GM23338 (cell line): ENCODE data around the gene UCN. TPM values are rescaled to one million over a fixed set of nuclear protein-coding genes. Genes with fewer than 3 reads are reported as not detected.
"Not testable (repeated sequence)": the region's sequence is repeated elsewhere in the genome, so short reads cannot be mapped to it uniquely, and the experiment has no call there.

Experiments
- ATAC-seq: fragments of 200-7000 bp; cut with Tn5 transposase; 3 replicates; pipeline ENCODE4 v1.9.1; 2020
- DNase-seq: peaks from one replicate; pipeline ENCODE4 v3.0.0-alpha.2; 2015; ENCODE audit warnings: low spot score
- H2AFZ ChIP-seq: fragments of 200-600 bp; sonication (generic); 2 replicates; pipeline ENCODE4 v1.8.0; 2016; ENCODE audit warnings: antibody characterized with exemption, mild to moderate bottlenecking, moderate library complexity
- H3F3A ChIP-seq: fragments of 200-600 bp; sonication (generic); replicated peaks from 2 replicates; pipeline ENCODE4 v1.8.0; 2017; ENCODE audit warnings: antibody characterized with exemption, mixed run types, low read depth
- H3K27ac ChIP-seq: fragments of 200-600 bp; sonication (generic); 2 replicates; pipeline ENCODE4 v1.6.1; 2016; ENCODE audit warnings: low read depth
- H3K27me3 ChIP-seq: fragments of 200-600 bp; sonication (generic); 2 replicates; pipeline ENCODE4 v1.8.0; 2016; ENCODE audit warnings: mild to moderate bottlenecking, mixed run types, moderate library complexity; ENCODE audit not compliant: insufficient read depth
- H3K36me3 ChIP-seq: fragments of 200-600 bp; sonication (generic); 2 replicates; pipeline ENCODE4 v1.8.0; 2016; ENCODE audit warnings: mild to moderate bottlenecking; ENCODE audit not compliant: insufficient read depth
- H3K4me1 ChIP-seq: fragments of 200-600 bp; sonication (generic); 2 replicates; pipeline ENCODE4 v1.8.0; 2016; ENCODE audit warnings: mild to moderate bottlenecking, moderate library complexity; ENCODE audit not compliant: insufficient read depth
- H3K4me2 ChIP-seq: fragments of 200-600 bp; sonication (generic); 2 replicates; pipeline ENCODE4 v1.7.1; 2017; ENCODE audit warnings: mixed run types
- H3K4me3 ChIP-seq: fragments of 200-600 bp; sonication (generic); 2 replicates; pipeline ENCODE4 v1.6.1; 2016; ENCODE audit warnings: mixed run types
- H3K79me2 ChIP-seq: fragments of 200-600 bp; sonication (generic); replicated peaks from 2 replicates; pipeline ENCODE4 v1.8.0; 2017; ENCODE audit warnings: mild to moderate bottlenecking; ENCODE audit not compliant: insufficient read depth
- H3K9me2 ChIP-seq: fragments of 200-600 bp; sonication (generic); 2 replicates; pipeline ENCODE4 v1.8.0; 2017; ENCODE audit not compliant: insufficient read depth
- H4K20me1 ChIP-seq: fragments of 200-600 bp; sonication (generic); replicated peaks from 2 replicates; pipeline ENCODE4 v1.8.0; 2017; ENCODE audit warnings: mild to moderate bottlenecking; ENCODE audit not compliant: insufficient read depth
- H3K27ac Mint-ChIP-seq: 2 replicates; pipeline ENCODE4 v1.8.0; 2020; ENCODE audit warnings: inconsistent platforms, mild to moderate bottlenecking, moderate library complexity, mixed read lengths
- H3K27me3 Mint-ChIP-seq: 3 replicates; pipeline ENCODE4 v1.8.0; 2022; ENCODE audit warnings: low read depth, mild to moderate bottlenecking, moderate library complexity, mixed read lengths, inconsistent platforms; ENCODE audit not compliant: insufficient read depth, poor library complexity
- H3K36me3 Mint-ChIP-seq: 3 replicates; pipeline ENCODE4 v1.8.0; 2021; ENCODE audit warnings: low read depth, mild to moderate bottlenecking, inconsistent platforms, moderate library complexity, mixed read lengths
- H3K4me1 Mint-ChIP-seq: 3 replicates; pipeline ENCODE4 v1.8.0; 2020; ENCODE audit warnings: mild to moderate bottlenecking, inconsistent platforms, mixed read lengths
- H3K4me3 Mint-ChIP-seq: 3 replicates; pipeline ENCODE4 v1.8.0; 2021; ENCODE audit warnings: moderate library complexity, mild to moderate bottlenecking, inconsistent platforms, mixed read lengths
- H3K9me3 Mint-ChIP-seq: 3 replicates; pipeline ENCODE4 v1.8.0; 2020; ENCODE audit warnings: moderate library complexity, mild to moderate bottlenecking, inconsistent platforms, mixed read lengths
- CREB1 ChIP-seq: fragments of 250-450 bp; sonication (Bioruptor Pico); IDR thresholded peaks from 2 replicates; pipeline ENCODE4 v1.5.0; 2020; ENCODE audit warnings: low read depth, mild to moderate bottlenecking, moderate library complexity
- CTCF ChIP-seq, 2 experiments: fragments of 200-600 bp in 1 of 2; sonication (generic) in 1 of 2; conservative IDR thresholded peaks; 2 replicates each; pipeline versions ENCODE4 v1.5.1 to v1.6.1; 2016 to 2017; ENCODE audit warnings: antibody characterized with exemption in 2 of 2, low read depth in 2 of 2, mild to moderate bottlenecking in 2 of 2, moderate library complexity in 1 of 2
- EZH2 ChIP-seq: fragments of 200-600 bp; sonication (generic); IDR thresholded peaks from one replicate; pipeline ENCODE4 v1.8.0; 2017; ENCODE audit warnings: antibody characterized with exemption, mild to moderate bottlenecking, low read depth; ENCODE audit not compliant: unreplicated experiment
- JUNB ChIP-seq: IDR thresholded peaks from one replicate; pipeline ENCODE4 v1.6.1; 2016; ENCODE audit warnings: antibody characterized with exemption; ENCODE audit not compliant: unreplicated experiment
- NANOG ChIP-seq: IDR thresholded peaks from 2 replicates; pipeline ENCODE4 v1.6.1; 2016; ENCODE audit warnings: antibody characterized with exemption, borderline replicate concordance
- POLR2AphosphoS5 ChIP-seq: IDR thresholded peaks from 2 replicates; pipeline ENCODE4 v1.6.1; 2016; ENCODE audit warnings: antibody characterized with exemption, low read depth
- STAT1 ChIP-seq: IDR thresholded peaks from one replicate; pipeline ENCODE4 v1.6.1; 2016; ENCODE audit warnings: antibody characterized with exemption; ENCODE audit not compliant: unreplicated experiment
- ZNF114 ChIP-seq: fragments of 250-450 bp; sonication (Bioruptor Pico); IDR thresholded peaks from 2 replicates; pipeline ENCODE4 v1.5.0; 2020; ENCODE audit warnings: mild to moderate bottlenecking, moderate library complexity
- ZNF331 ChIP-seq: fragments of 250-450 bp; sonication (Bioruptor Pico); IDR thresholded peaks from 2 replicates; pipeline ENCODE4 v1.5.0; 2020; ENCODE audit warnings: low read depth, mild to moderate bottlenecking, moderate library complexity
- ZNF462 ChIP-seq: fragments of 250-450 bp; sonication (Bioruptor Pico); IDR thresholded peaks from 2 replicates; pipeline ENCODE4 v1.5.0; 2020; ENCODE audit warnings: mild to moderate bottlenecking, moderate library complexity
- polyA plus RNA-seq: library from polyadenylated mRNA; unstranded; fragments of >200 nt; fragmentation: Nextera tagmentation; extraction: Ambion mirVana; gene quantifications from 2 replicates; pipeline ENCODE4 v1.2.1, GENCODE V29; 2016
- total RNA-seq: library from RNA; depleted of rRNA; stranded (reverse); fragments of >200 nt; shearing (Covaris generic); gene quantifications from 2 replicates; pipeline ENCODE4 v1.2.3, GENCODE V29; 2014
- TF ChIP-seq, protein P1 (sequence below): IDR thresholded peaks from one replicate; pipeline ENCODE4 v1.6.1; 2018; ENCODE audit warnings: antibody characterized with exemption; ENCODE audit not compliant: unreplicated experiment

UCN gene
- total and polyA plus RNA-seq, 2 experiments from 2014 or later: 0.59 to 0.99 TPM

- Histone ChIP-seq H3K27ac (no peak overlapping the region), H3F3A (no peaks in the 10 kb centered on the region), H3K4me1 (no peaks in the 10 kb centered on the region), H3K27me3 (peaks cover 27% of the 10 kb centered on the region), H3K36me3 (no peaks in the 10 kb centered on the region), H2AFZ (no peak overlapping the region), H3K4me2 (no peak overlapping the region), H3K79me2 (no peaks in the 10 kb centered on the region), H3K9me2 (no peaks in the 10 kb centered on the region), H4K20me1 (no peaks in the 10 kb centered on the region), H3K4me3 (no peak overlapping the region)
- DNase-seq (no peak), ATAC-seq (no peak)
- peaks cover 5% of the 10 kb centered on the region for H3K4me1 Mint-ChIP-seq
- H3K9me3 Mint-ChIP-seq: 0 out of 3 replicates have a peak, but pooled peaks cover 3% of the 10 kb centered on the region
- no peaks in the 10 kb centered on the region; the same call in 2 of the 3 replicates for H3K36me3 Mint-ChIP-seq
- H3K27ac Mint-ChIP-seq: no peak overlapping the region
- H3K4me3 Mint-ChIP-seq: no peak overlapping the region
- no peaks in the 10 kb centered on the region for H3K27me3 Mint-ChIP-seq
- no peak for TF ChIP-seq JUNB
- no peak for TF ChIP-seq CREB1 (CRISPR knock-in tag)
- TF ChIP-seq, protein P1, sequence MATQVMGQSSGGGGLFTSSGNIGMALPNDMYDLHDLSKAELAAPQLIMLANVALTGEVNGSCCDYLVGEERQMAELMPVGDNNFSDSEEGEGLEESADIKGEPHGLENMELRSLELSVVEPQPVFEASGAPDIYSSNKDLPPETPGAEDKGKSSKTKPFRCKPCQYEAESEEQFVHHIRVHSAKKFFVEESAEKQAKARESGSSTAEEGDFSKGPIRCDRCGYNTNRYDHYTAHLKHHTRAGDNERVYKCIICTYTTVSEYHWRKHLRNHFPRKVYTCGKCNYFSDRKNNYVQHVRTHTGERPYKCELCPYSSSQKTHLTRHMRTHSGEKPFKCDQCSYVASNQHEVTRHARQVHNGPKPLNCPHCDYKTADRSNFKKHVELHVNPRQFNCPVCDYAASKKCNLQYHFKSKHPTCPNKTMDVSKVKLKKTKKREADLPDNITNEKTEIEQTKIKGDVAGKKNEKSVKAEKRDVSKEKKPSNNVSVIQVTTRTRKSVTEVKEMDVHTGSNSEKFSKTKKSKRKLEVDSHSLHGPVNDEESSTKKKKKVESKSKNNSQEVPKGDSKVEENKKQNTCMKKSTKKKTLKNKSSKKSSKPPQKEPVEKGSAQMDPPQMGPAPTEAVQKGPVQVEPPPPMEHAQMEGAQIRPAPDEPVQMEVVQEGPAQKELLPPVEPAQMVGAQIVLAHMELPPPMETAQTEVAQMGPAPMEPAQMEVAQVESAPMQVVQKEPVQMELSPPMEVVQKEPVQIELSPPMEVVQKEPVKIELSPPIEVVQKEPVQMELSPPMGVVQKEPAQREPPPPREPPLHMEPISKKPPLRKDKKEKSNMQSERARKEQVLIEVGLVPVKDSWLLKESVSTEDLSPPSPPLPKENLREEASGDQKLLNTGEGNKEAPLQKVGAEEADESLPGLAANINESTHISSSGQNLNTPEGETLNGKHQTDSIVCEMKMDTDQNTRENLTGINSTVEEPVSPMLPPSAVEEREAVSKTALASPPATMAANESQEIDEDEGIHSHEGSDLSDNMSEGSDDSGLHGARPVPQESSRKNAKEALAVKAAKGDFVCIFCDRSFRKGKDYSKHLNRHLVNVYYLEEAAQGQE: no peak
- no peak for TF ChIP-seq STAT1
- TF ChIP-seq ZNF462: no peak
- no peak for TF ChIP-seq EZH2
- TF ChIP-seq POLR2AphosphoS5: no peak
- no peak for TF ChIP-seq CTCF (conservative IDR thresholded peaks at IDR 0.05; ENCODE audit: low read depth in 2 of 2)
- TF ChIP-seq NANOG: no peak
- no peak for TF ChIP-seq ZNF331
- TF ChIP-seq ZNF114: no peak
These were observed 38.1 kb downstream of the UCN start for GRCh38 chr2:27270131-27270530.

GRCh38 chr2:27268296-27268695, 39.9 kb downstream of the UCN start:
- H3K36me3 Mint-ChIP-seq, H3K27ac Mint-ChIP-seq, H3K4me3 Mint-ChIP-seq, H4K20me1 ChIP-seq, H3K4me3 ChIP-seq, H3K4me2 ChIP-seq, H3K27ac ChIP-seq, H3K9me2 ChIP-seq, DNase-seq, H3K9me3 Mint-ChIP-seq, H3K36me3 ChIP-seq, H2AFZ ChIP-seq, H3F3A ChIP-seq, H3K4me1 ChIP-seq, ATAC-seq, H3K79me2 ChIP-seq, H3K4me1 Mint-ChIP-seq: not testable (repeated sequence)
- peaks cover 17% of the 10 kb centered on the region for H3K27me3 Mint-ChIP-seq
- H3K27me3 ChIP-seq: peaks cover 46% of the 10 kb centered on the region
